ENCODE data around the gene BNC2. TPM values are rescaled to one million over a fixed set of nuclear protein-coding genes. Genes with fewer than 3 reads are reported as not detected.

The BNC2 gene
- polyA plus RNA-seq, 1 experiment, result 17.5 TPM

DNA sequence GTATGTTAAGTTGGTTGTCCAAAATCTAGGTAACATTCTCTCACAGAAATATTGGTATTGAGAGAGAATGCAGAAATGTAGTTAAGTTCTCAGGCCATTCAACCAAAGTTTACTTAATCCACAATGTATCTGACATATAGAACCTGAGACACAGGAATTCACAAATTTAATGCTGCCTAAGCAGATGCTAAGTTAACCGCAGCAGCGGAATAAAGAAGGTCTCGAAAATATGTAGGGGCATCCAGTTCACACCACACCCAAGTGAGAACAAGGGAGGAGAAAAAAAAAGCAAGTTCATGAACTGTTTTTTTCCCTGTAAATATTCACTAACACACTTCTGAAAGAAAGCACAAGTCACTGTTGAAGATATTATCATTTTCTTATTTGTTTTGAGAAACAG lies 194.0 kb downstream of the BNC2 start:
- TF ChIP-seq CTCF (IDR thresholded peaks at IDR 0.05; ENCODE audit: insufficient read depth, low read depth, low read length), result no peak
- ChIA-PET POLR2A (no interaction called here), CTCF (no interaction called here)
- Histone ChIP-seq H3K36me3 (ENCODE audit: control insufficient read depth, insufficient read depth, low read length) (no peaks in the 10 kb centered on the region), H3K4me3 (ENCODE audit: low read depth, low read length) (no peak overlapping the region), H3K27me3 (ENCODE audit: control insufficient read depth, insufficient read depth, low read length) (no peaks in the 10 kb centered on the region)
- DNase-seq (ENCODE audit: low read depth), result no peak

DNA sequence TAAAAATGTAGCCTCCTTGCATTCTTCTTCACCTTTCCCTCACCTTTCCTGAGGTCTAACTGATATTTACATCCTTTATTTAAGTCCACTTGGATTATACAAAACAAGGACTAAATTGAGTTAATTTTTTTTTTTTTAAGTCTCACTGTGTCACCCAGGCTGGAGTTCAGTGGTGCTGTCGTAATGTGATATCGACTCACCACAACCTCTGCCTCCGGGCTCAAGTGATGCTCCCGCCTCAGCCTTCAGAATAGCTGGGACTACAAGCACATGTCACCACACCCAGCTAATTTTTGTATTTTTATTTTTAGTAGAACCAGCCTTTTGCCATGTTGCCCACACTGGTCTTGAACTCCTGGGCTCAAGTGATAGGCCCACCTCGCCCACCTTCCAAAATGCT lies 195.3 kb downstream of the BNC2 start:
- Histone ChIP-seq H3K4me3 (ENCODE audit: low read depth, low read length) (no peak overlapping the region), H3K27me3 (ENCODE audit: control insufficient read depth, insufficient read depth, low read length) (no peaks in the 10 kb centered on the region), H3K36me3 (ENCODE audit: control insufficient read depth, insufficient read depth, low read length) (no peaks in the 10 kb centered on the region)
- DNase-seq (ENCODE audit: low read depth), result no peak
- TF ChIP-seq CTCF (IDR thresholded peaks at IDR 0.05; ENCODE audit: insufficient read depth, low read depth, low read length), result no peak
- POLR2A ChIA-PET, result no interaction called here
- CTCF ChIA-PET, result no interaction called here

GRCh38 chr9:16673171-16673570 lies 197.3 kb downstream of the BNC2 start:
- Histone ChIP-seq H3K36me3 (ENCODE audit: control insufficient read depth, insufficient read depth, low read length) (no peaks in the 10 kb centered on the region), H3K27me3 (ENCODE audit: control insufficient read depth, insufficient read depth, low read length) (no peaks in the 10 kb centered on the region), H3K4me3 (ENCODE audit: low read depth, low read length) (no peak overlapping the region)
- ChIA-PET POLR2A (no interaction called here), CTCF (no interaction called here)
- no peak for DNase-seq (ENCODE audit: low read depth)
- no peak for TF ChIP-seq CTCF (IDR thresholded peaks at IDR 0.05; ENCODE audit: insufficient read depth, low read depth, low read length)

- CTCF ChIA-PET, result no interaction called here
- no peak for DNase-seq (ENCODE audit: low read depth)
- Histone ChIP-seq H3K4me3 (ENCODE audit: low read depth, low read length) (no peak overlapping the region), H3K27me3 (ENCODE audit: control insufficient read depth, insufficient read depth, low read length) (no peaks in the 10 kb centered on the region), H3K36me3 (ENCODE audit: control insufficient read depth, insufficient read depth, low read length) (no peaks in the 10 kb centered on the region)
- TF ChIP-seq CTCF (IDR thresholded peaks at IDR 0.05; ENCODE audit: insufficient read depth, low read depth, low read length), result no peak
- POLR2A ChIA-PET, result no interaction called here
These were observed 198.0 kb downstream of the BNC2 start for GRCh38 chr9:16672501-16672900.

DNA sequence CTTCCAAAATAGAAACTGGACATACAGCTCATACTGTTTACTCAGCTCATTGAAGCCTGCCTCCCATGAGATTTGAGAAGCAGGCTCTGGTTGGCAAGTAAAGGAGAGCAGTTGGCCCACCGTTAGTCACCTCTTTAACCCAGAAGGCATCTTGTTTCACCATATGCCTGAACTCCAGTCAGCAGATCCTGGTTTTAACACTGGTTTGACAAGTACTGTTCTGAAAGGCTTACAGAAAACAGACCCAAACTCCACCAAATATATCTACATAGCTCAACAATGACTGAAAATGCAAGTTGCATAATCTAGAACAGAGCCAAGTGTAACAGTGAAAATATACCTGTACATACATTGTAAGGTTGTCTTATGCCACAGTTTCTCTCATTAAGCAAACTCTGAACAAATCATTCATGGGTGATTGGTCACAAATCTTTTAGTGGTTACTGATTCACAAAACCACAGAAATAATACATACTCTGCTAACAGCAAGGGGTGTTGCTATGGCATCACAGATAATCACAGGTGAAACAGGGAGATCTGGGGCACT lies 198.8 kb downstream of the BNC2 start:
- no peak for TF ChIP-seq CTCF (IDR thresholded peaks at IDR 0.05; ENCODE audit: insufficient read depth, low read depth, low read length)
- Histone ChIP-seq H3K27me3 (ENCODE audit: control insufficient read depth, insufficient read depth, low read length) (no peaks in the 10 kb centered on the region), H3K4me3 (ENCODE audit: low read depth, low read length) (no peak overlapping the region), H3K36me3 (ENCODE audit: control insufficient read depth, insufficient read depth, low read length) (no peaks in the 10 kb centered on the region)
- ChIA-PET POLR2A (no interaction called here), CTCF (no interaction called here)
- DNase-seq (ENCODE audit: low read depth), result no peak
